Measurements from ENCODE around the gene KMT2D.

DNA sequence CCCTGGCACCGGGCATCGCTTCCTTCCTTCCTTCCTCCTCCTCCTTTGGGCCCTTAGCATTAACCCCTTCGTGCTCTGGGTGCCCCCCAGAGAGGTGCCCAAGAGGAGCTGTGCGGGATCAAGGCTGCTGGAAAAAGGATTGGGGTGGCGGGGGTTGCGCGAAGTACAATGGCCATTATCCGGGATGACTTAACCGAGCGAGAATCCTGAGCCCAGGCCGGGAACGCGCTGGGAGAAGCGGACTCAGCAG is 31.2 kb upstream of the KMT2D start:
- TF ChIP-seq, protein P1, sequence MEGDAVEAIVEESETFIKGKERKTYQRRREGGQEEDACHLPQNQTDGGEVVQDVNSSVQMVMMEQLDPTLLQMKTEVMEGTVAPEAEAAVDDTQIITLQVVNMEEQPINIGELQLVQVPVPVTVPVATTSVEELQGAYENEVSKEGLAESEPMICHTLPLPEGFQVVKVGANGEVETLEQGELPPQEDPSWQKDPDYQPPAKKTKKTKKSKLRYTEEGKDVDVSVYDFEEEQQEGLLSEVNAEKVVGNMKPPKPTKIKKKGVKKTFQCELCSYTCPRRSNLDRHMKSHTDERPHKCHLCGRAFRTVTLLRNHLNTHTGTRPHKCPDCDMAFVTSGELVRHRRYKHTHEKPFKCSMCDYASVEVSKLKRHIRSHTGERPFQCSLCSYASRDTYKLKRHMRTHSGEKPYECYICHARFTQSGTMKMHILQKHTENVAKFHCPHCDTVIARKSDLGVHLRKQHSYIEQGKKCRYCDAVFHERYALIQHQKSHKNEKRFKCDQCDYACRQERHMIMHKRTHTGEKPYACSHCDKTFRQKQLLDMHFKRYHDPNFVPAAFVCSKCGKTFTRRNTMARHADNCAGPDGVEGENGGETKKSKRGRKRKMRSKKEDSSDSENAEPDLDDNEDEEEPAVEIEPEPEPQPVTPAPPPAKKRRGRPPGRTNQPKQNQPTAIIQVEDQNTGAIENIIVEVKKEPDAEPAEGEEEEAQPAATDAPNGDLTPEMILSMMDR (IDR thresholded peaks at IDR 0.05) = no peak
- no peak for TF ChIP-seq POLR2A (IDR thresholded peaks at IDR 0.05)

All from testis (tissue), 2 donors.